ENCODE measurements around the gene LDHAL6B. TPM values are rescaled to one million over a fixed set of nuclear protein-coding genes. Genes with fewer than 3 reads are reported as not detected.

The LDHAL6B gene
- total and polyA plus RNA-seq, 9 of the 15 experiments (the other 6 are each of a cell fraction or from before 2014, with no cell fraction given) = not detected

GRCh38 chr15:59205839-59206622 lies 612 bp upstream of the LDHAL6B start:
- H2AFZ ChIP-seq (ENCODE audit: low read depth, low read length) = no peak overlapping the region
- ChIA-PET POLR2A (no interaction called here), CTCF (ENCODE audit: low intra/inter-chr PET ratio) (no interaction called here)
- no peak for DNase-seq (ENCODE audit: extremely low read depth in 1 of 4, low spot score in 3 of 4)
- H4K20me1 ChIP-seq (replicated peaks; ENCODE audit: control insufficient read depth, insufficient read depth, low read length) = no peaks in the 10 kb centered on the region
- BruUV-seq (replicated peaks) = no TSS peak
- intact Hi-C loops (cut with micrococcal nuclease) (no loop called here), in situ Hi-C loops (cut with MboI) (no loop called here)
- H3K4me3 ChIP-seq = no peak overlapping the region
- H3K27ac ChIP-seq (ENCODE audit: extremely low read depth, low read depth, low read length) = no peak overlapping the region
- H3K9me1 ChIP-seq (ENCODE audit: control insufficient read depth, insufficient read depth, low read length) = no peaks in the 10 kb centered on the region
- ATAC-seq = no peak
- no peak for FAIRE-seq
- no peak overlapping the region for H3K9ac ChIP-seq (ENCODE audit: insufficient read depth in 1 of 2, low read depth in 2 of 2, low read length in 2 of 2)
- TF ChIP-seq ZNF561 (CRISPR knock-in tag; conservative IDR thresholded peaks at IDR 0.05) (no peak), PHF20 (IDR thresholded peaks at IDR 0.05; ENCODE audit: partially characterized antibody) (no peak), SRSF1 (IDR thresholded peaks at IDR 0.05; ENCODE audit: low read depth, low read length) (no peak)
- H3K4me2 ChIP-seq (ENCODE audit: insufficient read depth, low read length) = no peak overlapping the region
- peaks cover 0 to 5% of the 10 kb centered on the region in 2 experiments; a peak in 1 of 5 replicates for H3K4me1 ChIP-seq (replicated peaks in 1 of 2; ENCODE audit: control insufficient read depth in 2 of 2, insufficient read depth in 2 of 2, low read length in 2 of 2)
- H3K79me2 ChIP-seq (ENCODE audit: control insufficient read depth, insufficient read depth, low read length) = no peaks in the 10 kb centered on the region
- H3K9me3 ChIP-seq (replicated peaks; ENCODE audit: control insufficient read depth, insufficient read depth, low read depth, low read length) = no peaks in the 10 kb centered on the region
- WGBS (ENCODE audit: insufficient coverage, low coverage, missing lambda C conversion rate) = 1% methylated on average over 9 of the region's 9 CpGs
- peaks cover 12 to 41% of the 10 kb centered on the region in 2 experiments for H3K27me3 ChIP-seq (ENCODE audit: control insufficient read depth in 2 of 2, insufficient read depth in 2 of 2, low read length in 2 of 2)
- no peaks in the 10 kb centered on the region for H3K36me3 ChIP-seq (ENCODE audit: control insufficient read depth, insufficient read depth, low read length)

DNA sequence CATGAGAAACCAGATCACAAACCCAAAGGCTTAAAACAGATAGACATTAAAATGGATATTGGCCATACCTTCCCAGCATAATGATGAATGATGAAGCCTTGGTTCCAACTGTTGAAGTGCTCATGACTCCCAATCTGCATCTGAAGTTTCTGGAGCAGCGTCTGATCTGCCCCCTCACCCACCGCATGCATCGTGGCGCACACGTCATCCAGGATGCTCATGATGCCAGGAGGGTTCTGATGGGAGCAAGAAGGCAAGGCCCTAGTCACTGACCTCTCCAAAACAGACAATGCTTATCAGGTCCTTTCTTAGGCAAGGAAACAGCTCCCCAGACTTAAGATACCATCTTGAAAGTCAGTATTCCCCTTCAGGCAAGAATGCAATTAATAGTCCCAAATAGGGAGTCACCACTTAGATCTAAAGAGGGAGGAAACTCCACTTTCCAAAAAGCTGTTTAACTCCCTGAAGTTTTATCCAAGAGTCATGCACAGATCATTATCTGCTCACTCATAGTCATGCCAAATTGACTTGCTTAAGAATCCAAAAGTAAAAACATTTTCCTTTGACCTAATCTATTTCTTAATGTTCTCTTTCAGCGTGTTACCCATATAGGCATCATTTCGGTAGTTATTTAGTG lies 2.1 kb downstream of the LDHAL6B start:
- Histone ChIP-seq H3K4me3 (no peak overlapping the region), H3K27ac (ENCODE audit: extremely low read depth, low read depth, low read length) (no peak overlapping the region), H3K27me3 (ENCODE audit: control insufficient read depth in 2 of 2, insufficient read depth in 2 of 2, low read length in 2 of 2) (peaks cover 11 to 29% of the 10 kb centered on the region in 2 experiments), H3K4me2 (ENCODE audit: insufficient read depth, low read length) (no peak overlapping the region), H3K4me1 (replicated peaks in 1 of 2; ENCODE audit: control insufficient read depth in 2 of 2, insufficient read depth in 2 of 2, low read length in 2 of 2) (peaks cover 0 to 5% of the 10 kb centered on the region in 2 experiments; a peak in 1 of 5 replicates), H3K36me3 (ENCODE audit: control insufficient read depth, insufficient read depth, low read length) (no peaks in the 10 kb centered on the region), H2AFZ (ENCODE audit: low read depth, low read length) (no peak overlapping the region), H3K9me3 (replicated peaks; ENCODE audit: control insufficient read depth, insufficient read depth, low read depth, low read length) (no peaks in the 10 kb centered on the region), H3K9me1 (ENCODE audit: control insufficient read depth, insufficient read depth, low read length) (no peaks in the 10 kb centered on the region), H4K20me1 (replicated peaks; ENCODE audit: control insufficient read depth, insufficient read depth, low read length) (no peaks in the 10 kb centered on the region), H3K79me2 (ENCODE audit: control insufficient read depth, insufficient read depth, low read length) (no peaks in the 10 kb centered on the region), H3K9ac (ENCODE audit: insufficient read depth in 1 of 2, low read depth in 2 of 2, low read length in 2 of 2) (no peak overlapping the region)
- POLR2A ChIA-PET = interaction anchor here (1.0 kb wide), 1 partner anchor 22 kb away, joined by 3 read pairs; no protein-coding TSS in a partner anchor
- CTCF ChIA-PET (ENCODE audit: low intra/inter-chr PET ratio) = no interaction called here
- in situ Hi-C loops (cut with MboI) (no loop called here), intact Hi-C loops (cut with micrococcal nuclease) (no loop called here)
- BruUV-seq (replicated peaks) = no TSS peak
- FAIRE-seq (no peak), ATAC-seq (no peak), DNase-seq (ENCODE audit: extremely low read depth in 1 of 4, low spot score in 3 of 4) (no peak)
- 14% methylated on average over 7 of the region's 7 CpGs for WGBS (ENCODE audit: insufficient coverage, low coverage, missing lambda C conversion rate)
- TF ChIP-seq, protein P1, sequence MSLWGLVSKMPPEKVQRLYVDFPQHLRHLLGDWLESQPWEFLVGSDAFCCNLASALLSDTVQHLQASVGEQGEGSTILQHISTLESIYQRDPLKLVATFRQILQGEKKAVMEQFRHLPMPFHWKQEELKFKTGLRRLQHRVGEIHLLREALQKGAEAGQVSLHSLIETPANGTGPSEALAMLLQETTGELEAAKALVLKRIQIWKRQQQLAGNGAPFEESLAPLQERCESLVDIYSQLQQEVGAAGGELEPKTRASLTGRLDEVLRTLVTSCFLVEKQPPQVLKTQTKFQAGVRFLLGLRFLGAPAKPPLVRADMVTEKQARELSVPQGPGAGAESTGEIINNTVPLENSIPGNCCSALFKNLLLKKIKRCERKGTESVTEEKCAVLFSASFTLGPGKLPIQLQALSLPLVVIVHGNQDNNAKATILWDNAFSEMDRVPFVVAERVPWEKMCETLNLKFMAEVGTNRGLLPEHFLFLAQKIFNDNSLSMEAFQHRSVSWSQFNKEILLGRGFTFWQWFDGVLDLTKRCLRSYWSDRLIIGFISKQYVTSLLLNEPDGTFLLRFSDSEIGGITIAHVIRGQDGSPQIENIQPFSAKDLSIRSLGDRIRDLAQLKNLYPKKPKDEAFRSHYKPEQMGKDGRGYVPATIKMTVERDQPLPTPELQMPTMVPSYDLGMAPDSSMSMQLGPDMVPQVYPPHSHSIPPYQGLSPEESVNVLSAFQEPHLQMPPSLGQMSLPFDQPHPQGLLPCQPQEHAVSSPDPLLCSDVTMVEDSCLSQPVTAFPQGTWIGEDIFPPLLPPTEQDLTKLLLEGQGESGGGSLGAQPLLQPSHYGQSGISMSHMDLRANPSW (CRISPR knock-in tag; IDR thresholded peaks at IDR 0.05) = no peak
- TF ChIP-seq NR2F6 (CRISPR knock-in tag; IDR thresholded peaks at IDR 0.05) = no peak
